GM18507 (cell line): ENCODE measurements around the gene CDKN2AIPNL.
A peak's percentile ranks its signal among the peaks of the same experiment; 100 is the strongest.

Experiments used
- DNase-seq: peaks from one replicate; pipeline ENCODE4 v3.0.0; 2011; ENCODE audit warnings: low read depth; ENCODE audit not compliant: insufficient read length; ENCODE audit errors: extremely low spot score
- FAIRE-seq: peaks from 2 replicates; lab custom pipeline; 2011; peaks lifted over from hg19 to GRCh38; lab: Jason Lieb, UNC

Gene CDKN2AIPNL

GRCh38 chr5:134411546-134412266 is at the start of gene CDKN2AIPNL:
CDKN2AIPNL (minus strand) TSS chr5:134411881; CDS start chr5:134411854, 27 bp downstream.
- peak; percentile 90 for DNase-seq
- FAIRE-seq: peak; percentile 82

- DNase-seq (no peak), FAIRE-seq (no peak)
These were observed 48.9 kb upstream of the CDKN2AIPNL start for GRCh38 chr5:134460551-134460950.

- DNase-seq (no peak), FAIRE-seq (no peak)
These were observed 47.8 kb upstream of the CDKN2AIPNL start for GRCh38 chr5:134459491-134459890.

- FAIRE-seq (no peak), DNase-seq (no peak)
These were observed 47.3 kb upstream of the CDKN2AIPNL start for GRCh38 chr5:134459010-134459403.

GRCh38 chr5:134458234-134459009 is 46.7 kb upstream of the CDKN2AIPNL start:
- no peak for FAIRE-seq
- no peak for DNase-seq

GRCh38 chr5:134457801-134458200 is 46.1 kb upstream of the CDKN2AIPNL start:
- FAIRE-seq: no peak
- DNase-seq: no peak

GRCh38 chr5:134456825-134457224 is 45.1 kb upstream of the CDKN2AIPNL start:
- FAIRE-seq (no peak), DNase-seq (no peak)

- no peak for FAIRE-seq
- DNase-seq: no peak
These were observed 43.8 kb upstream of the CDKN2AIPNL start for GRCh38 chr5:134455466-134455865.

GRCh38 chr5:134453016-134453415 is 41.3 kb upstream of the CDKN2AIPNL start:
- no peak for FAIRE-seq

GRCh38 chr5:134451936-134452505 is 40.3 kb upstream of the CDKN2AIPNL start:
- DNase-seq (no peak), FAIRE-seq (no peak)

More at GRCh38 chr5:134453016-134453415, 41.3 kb upstream of the CDKN2AIPNL start:
- DNase-seq: no peak

GRCh38 chr5:134451225-134451935 is 39.7 kb upstream of the CDKN2AIPNL start:
- FAIRE-seq (no peak), DNase-seq (no peak)

GRCh38 chr5:134450374-134450773 is 38.7 kb upstream of the CDKN2AIPNL start:
- no peak for DNase-seq
- FAIRE-seq: no peak

- FAIRE-seq (no peak), DNase-seq (no peak)
These were observed 37.5 kb upstream of the CDKN2AIPNL start for GRCh38 chr5:134449167-134449566.

GRCh38 chr5:134447815-134448520 is 36.3 kb upstream of the CDKN2AIPNL start:
- FAIRE-seq (no peak), DNase-seq (no peak)

GRCh38 chr5:134446938-134447337 is 35.3 kb upstream of the CDKN2AIPNL start:
- DNase-seq (no peak), FAIRE-seq (no peak)

- DNase-seq: no peak
- FAIRE-seq: no peak
These were observed 34.5 kb upstream of the CDKN2AIPNL start for GRCh38 chr5:134445856-134446818.

- FAIRE-seq: no peak
These were observed 33.3 kb upstream of the CDKN2AIPNL start for GRCh38 chr5:134444941-134445471.

GRCh38 chr5:134440201-134440755 is 28.6 kb upstream of the CDKN2AIPNL start:
- DNase-seq: no peak
- FAIRE-seq: no peak

More at GRCh38 chr5:134444941-134445471, 33.3 kb upstream of the CDKN2AIPNL start:
- no peak for DNase-seq
